NCI-H2081 (cell line): ENCODE measurements around the gene SELENOK.

Experiments
- DNase-seq, 2 experiments: peaks; one replicate each; lab custom pipeline; 2025; lab: John Stamatoyannopoulos, UW

Gene SELENOK

GRCh38 chr3:53842436-53843194, 49.0 kb downstream of the SELENOK start:
- DNase-seq: peak in 1 of 2 experiments; percentile 28

DNA sequence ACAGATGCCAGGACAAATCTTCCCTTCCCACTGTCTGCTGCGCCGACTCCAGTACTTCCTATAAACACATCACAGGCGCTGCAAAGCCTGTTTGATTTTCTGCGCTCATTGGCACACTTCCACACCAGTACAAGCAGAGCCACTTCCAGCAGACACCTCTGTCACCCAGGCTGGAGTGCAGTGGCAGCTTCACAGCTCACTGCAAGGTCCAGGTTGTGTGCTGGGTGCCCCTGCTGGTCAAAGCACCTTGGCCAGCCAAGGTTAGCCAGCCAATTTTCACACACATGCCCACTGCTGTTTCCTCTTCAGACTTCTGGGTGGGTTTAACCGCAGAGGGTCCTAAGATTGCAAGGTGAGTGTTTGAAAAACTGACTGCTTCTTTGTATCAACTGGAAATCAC, 50.4 kb downstream of the SELENOK start:
- no peak for DNase-seq

DNA sequence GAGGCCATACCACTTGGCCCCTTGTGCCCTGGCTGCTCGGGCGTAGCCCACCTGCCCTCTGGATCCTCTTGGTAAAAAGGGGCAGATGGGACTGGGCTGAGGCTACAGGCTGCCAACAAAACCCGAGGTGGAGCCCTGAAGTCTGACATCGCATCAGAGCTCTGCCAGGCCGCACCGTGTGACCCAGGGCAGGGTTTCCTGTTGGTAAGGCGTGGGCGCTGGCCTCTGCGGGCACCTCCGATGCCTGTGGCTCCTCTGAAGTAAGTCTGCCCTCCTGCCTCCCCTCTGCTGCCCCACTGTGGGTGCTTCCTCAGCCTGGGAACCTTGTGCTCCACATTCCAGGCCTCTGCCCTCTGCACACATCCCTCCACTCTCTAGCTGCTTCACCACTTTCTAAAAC, 54.3 kb downstream of the SELENOK start:
- no peak for DNase-seq

DNA sequence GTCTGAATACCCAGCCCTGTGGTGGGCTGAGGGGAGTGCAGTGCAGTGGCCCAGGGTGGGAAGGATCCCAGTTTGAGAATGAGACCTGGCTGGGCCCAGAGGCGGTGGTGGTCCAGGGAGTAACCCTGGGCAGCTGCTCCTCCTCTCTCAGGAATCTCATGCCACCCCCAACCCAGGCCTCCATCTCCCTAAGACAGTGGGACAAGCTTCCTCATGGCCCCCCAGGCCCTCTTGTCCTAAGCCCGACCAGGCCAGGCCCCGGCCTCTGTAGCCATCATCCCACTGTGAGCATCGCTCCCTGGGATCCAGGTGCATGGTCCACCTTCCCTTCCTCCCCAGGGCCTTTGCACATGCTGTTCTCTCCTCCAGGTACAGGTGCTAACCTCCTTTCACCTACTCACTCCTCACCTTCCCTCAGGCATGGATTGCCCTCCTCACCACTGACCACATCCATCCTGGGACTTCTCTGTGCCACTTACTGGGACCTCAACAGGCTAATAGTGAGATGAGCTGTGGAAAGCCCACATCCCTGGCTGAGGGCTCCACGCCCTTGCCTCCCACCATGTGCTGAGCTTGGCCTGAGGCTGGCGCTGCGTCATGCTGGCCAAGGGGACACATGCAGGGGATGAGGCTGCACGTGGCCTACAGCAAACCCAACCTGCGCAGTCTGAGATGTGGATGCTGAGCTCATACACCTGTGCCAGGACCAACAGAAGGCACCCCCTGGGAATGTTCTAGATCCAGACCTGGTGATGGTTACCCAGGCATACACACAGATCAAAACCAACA, 55.4 kb downstream of the SELENOK start:
- DNase-seq: no peak

DNA sequence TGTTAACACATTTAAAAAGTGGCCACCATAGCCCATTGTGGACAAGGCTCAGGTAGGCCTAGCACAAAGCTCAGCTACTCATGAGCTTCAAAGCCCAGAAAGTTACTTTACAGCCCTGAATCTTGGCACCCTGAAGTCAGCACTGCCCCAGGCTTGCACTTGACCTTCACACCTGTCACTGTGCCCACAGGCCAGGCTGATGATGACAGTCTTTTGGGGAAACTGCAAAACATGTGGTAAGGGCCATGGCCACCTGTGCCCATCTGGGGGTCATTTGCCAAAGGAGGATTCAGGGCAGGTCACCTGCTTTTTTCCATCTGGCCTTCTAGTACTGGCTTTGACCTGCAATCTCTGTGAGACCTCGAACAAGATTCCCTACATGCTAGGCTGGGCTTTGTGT, 56.4 kb downstream of the SELENOK start:
- DNase-seq: no peak

GRCh38 chr3:53834429-53835095, 57.1 kb downstream of the SELENOK start:
- no peak for DNase-seq
